Activated CD8-positive, alpha-beta memory T cell treated with anti-CD3 and anti-CD28 coated beads, Interleukin-2, amount 10 ng/mL, durations not matched to agents 7 days and 5 days (primary cell): ENCODE measurements around the gene GMCL2. TPM values are rescaled to one million over a fixed set of nuclear protein-coding genes. Genes with fewer than 3 reads are reported as not detected.
A peak's percentile ranks its signal among the peaks of the same experiment; 100 is the strongest.

ENCODE experiments used
- ATAC-seq: fragments of 150-1000 bp; cut with Tn5 transposase; one replicate; pipeline ENCODE4 v1.10.0; 2021; ENCODE audit warnings: moderate library complexity
- CTCF ChIA-PET: fragments of 350-600 bp; sonication (Branson Sonifier 250); formaldehyde crosslinking; loops from one replicate; lab custom pipeline; 2021; ENCODE audit warnings: antibody characterized with exemption; lab: Charles Lee
- DNase-seq: peaks from one replicate; pipeline ENCODE4 v3.0.0-alpha.2; 2020
- H3K27ac Mint-ChIP-seq: one replicate; pipeline ENCODE4 v1.8.0; 2021; ENCODE audit warnings: mild to moderate bottlenecking, mixed read lengths
- H3K27me3 Mint-ChIP-seq: one replicate; pipeline ENCODE4 v1.8.0; 2021; ENCODE audit warnings: mixed read lengths
- H3K36me3 Mint-ChIP-seq: one replicate; pipeline ENCODE4 v1.8.0; 2021; ENCODE audit warnings: mild to moderate bottlenecking, mixed read lengths
- H3K4me1 Mint-ChIP-seq: one replicate; pipeline ENCODE4 v1.8.0; 2021; ENCODE audit warnings: mixed read lengths
- H3K4me3 Mint-ChIP-seq: one replicate; pipeline ENCODE4 v1.8.0; 2021; ENCODE audit warnings: mild to moderate bottlenecking, moderate library complexity, mixed read lengths
- H3K9me3 Mint-ChIP-seq: one replicate; pipeline ENCODE4 v1.8.0; 2022; ENCODE audit warnings: low read depth, mixed read lengths
- total RNA-seq, 2 experiments: library from RNA; stranded (reverse); gene quantifications; one replicate each; pipeline ENCODE4 v1.2.3, GENCODE V29; 2021

GMCL2 gene
- total RNA-seq, 2 experiments from 2014 or later, result not detected

DNA sequence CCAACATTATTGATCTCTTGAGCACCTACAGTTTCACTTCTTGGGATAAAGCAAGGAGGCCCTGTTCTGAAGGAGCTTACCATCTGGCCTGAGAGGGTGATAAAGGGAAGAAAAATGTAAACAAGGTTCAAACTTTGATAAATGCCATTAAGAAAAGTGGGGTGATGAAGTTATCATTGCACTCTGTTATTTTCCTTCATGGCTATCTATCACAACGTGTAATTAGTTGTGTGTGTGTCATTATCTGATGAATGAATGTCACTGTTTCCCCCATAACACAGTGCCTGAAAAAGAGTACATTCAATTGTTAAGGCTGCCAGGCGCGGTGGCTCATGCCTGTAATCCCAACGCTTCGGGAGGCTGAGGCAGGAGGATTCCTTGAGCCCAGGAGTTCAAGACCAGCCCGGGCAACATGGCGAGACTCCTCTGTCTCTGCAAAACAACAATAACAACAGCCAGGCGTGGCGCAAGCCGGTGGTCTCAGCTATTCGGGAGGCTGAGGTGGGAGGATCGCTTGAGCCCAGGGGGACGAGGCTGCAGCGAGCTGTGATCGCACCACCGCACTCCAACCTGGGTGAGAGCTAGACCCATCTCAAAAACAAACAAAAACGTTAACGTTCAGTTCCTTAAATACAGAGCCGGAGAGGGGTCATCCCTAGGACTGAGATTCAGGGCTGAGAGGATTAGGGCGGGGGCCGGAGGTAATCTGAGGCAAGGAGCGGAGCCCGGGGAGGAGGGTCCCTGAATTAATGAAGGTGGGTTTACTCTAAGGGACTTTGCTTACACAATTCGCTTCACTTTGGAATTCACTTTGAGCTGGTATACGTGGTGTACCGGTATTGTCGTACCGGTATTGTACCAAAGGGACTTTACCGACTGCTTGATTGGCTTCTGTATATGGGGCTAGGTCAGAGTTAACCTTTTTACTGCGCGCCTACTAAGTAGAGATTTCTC, 34.4 kb downstream of the GMCL2 start:
- peak overlapping the region; percentile 97 for H3K4me3 Mint-ChIP-seq
- H3K27ac Mint-ChIP-seq, result peak overlapping the region; percentile 87
- no peaks in the 10 kb centered on the region for H3K9me3 Mint-ChIP-seq
- CTCF ChIA-PET, result interaction anchor here (0.9 to 10.6 kb wide), 10 partner anchors 8 to 90 kb away, joined by 3 to 148 read pairs (median 5); no protein-coding TSS in a partner anchor
- H3K36me3 Mint-ChIP-seq, result peaks cover 29% of the 10 kb centered on the region
- DNase-seq (no peak), ATAC-seq (no peak)
- H3K27me3 Mint-ChIP-seq, result no peaks in the 10 kb centered on the region
- H3K4me1 Mint-ChIP-seq, result peaks cover 44% of the 10 kb centered on the region

DNA sequence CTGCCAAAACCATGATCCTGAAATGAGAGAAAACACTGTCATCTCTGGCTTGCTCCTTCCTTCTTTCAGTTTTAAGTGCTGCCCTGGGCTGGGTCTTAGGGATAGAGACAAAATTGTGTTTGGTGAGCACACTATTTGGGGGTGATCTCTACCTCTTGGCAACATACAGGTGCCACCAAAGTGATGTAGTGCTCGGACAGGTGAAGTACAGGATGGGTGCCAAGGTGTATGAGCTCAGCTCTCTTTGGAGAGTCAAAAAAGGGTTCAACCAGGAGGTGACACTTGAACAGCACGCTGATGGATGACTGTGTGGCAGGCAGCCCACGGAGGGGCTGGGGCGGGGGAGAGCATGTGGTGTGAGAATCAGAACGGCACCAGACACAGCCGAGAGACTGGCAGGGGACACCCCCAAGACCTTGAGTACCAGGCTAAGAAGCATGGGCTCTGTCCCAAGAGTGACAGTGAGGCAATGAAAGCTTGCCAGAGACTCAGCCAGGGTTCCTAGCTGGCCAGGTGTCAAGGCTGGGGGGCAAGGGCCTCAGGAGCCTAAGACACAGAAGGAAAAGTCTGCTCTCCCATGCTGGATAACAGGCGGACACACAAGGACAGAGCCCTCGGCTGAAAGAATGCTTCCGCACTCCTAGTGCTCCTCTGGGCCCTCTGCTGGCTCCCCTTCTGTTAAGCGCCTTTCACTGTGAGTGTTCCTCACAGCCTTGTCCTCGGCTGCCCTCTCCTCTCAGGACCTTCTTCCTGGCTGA, 36.0 kb downstream of the GMCL2 start:
- no peaks in the 10 kb centered on the region for H3K9me3 Mint-ChIP-seq
- H3K36me3 Mint-ChIP-seq, result peaks cover 30% of the 10 kb centered on the region
- H3K27ac Mint-ChIP-seq, result no peak overlapping the region
- DNase-seq (no peak), ATAC-seq (no peak)
- no peaks in the 10 kb centered on the region for H3K27me3 Mint-ChIP-seq
- CTCF ChIA-PET, result interaction anchor here (2.5 to 10.6 kb wide), 2 partner anchors 30 to 76 kb away, joined by 11 to 148 read pairs; no protein-coding TSS in a partner anchor
- peaks cover 50% of the 10 kb centered on the region for H3K4me1 Mint-ChIP-seq
- H3K4me3 Mint-ChIP-seq, result no peak overlapping the region

DNA sequence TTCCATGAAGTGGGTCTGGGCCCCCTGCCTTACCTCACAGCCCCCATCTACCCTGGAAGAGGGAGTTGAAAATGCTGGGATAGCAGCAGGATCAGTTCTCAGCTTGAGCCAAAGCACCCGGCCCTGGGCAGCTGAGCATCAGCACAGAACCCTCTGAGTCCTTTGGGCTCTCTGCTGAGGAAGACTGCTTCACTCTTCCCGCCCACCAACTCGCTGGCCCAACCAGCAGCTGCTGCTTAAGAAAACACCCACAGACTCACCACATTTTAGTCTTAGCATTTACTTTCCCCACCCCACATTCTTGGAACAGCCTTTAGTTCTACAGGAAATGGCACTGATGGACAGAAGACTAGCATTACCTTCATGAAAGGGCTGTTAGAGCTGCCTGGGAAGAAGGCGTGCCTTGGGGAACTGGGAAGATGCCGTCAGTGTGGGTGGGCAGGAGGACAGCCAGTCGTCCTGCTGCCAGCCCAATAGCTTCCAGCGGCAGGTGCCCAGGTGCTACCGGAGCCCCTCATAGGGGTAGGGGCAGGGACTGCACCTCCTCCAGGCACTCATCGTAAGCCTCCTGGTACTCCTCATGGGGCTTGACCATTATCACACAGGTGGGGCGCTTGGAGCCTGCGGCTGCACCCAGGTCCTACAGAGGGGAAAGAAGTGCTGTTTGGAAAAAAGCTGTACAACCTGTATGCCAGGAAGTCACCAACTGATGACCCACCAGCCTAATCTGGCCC, 37.8 kb downstream of the GMCL2 start:
- no peak overlapping the region for H3K27ac Mint-ChIP-seq
- ATAC-seq (no peak), DNase-seq (no peak)
- no peaks in the 10 kb centered on the region for H3K9me3 Mint-ChIP-seq
- H3K4me1 Mint-ChIP-seq, result peaks cover 48% of the 10 kb centered on the region
- no peak overlapping the region for H3K4me3 Mint-ChIP-seq
- no peaks in the 10 kb centered on the region for H3K27me3 Mint-ChIP-seq
- CTCF ChIA-PET, result interaction anchor here (0.7 to 10.6 kb wide), 6 partner anchors 8 to 74 kb away, joined by 3 to 148 read pairs (median 4); no protein-coding TSS in a partner anchor
- H3K36me3 Mint-ChIP-seq, result peaks cover 30% of the 10 kb centered on the region

DNA sequence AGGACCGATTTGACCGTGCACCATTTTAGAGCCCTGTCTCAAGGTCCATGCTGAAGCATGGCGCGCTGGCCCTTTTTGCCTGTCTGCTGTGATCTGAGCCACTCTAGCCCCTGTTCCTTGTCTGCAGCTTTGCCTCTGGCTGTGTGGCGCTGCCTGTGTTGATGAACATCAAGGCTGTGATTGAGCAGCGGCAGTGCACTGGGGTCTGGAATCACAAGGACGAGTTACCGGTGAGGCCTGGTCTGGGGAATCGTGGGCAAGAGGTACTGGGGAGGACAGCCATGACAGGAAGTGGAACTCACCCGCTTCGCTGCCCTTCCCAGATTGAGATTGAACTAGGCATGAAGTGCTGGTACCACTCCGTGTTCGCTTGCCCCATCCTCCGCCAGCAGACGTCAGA, 39.8 kb downstream of the GMCL2 start:
- H3K4me1 Mint-ChIP-seq, result peaks cover 38% of the 10 kb centered on the region
- CTCF ChIA-PET, result interaction anchor here (1.0 to 10.6 kb wide), 2 partner anchors 26 to 72 kb away, joined by 4 to 148 read pairs; no protein-coding TSS in a partner anchor
- H3K4me3 Mint-ChIP-seq, result no peak overlapping the region
- no peaks in the 10 kb centered on the region for H3K9me3 Mint-ChIP-seq
- no peaks in the 10 kb centered on the region for H3K27me3 Mint-ChIP-seq
- H3K36me3 Mint-ChIP-seq, result peaks cover 29% of the 10 kb centered on the region
- no peak for DNase-seq
- ATAC-seq, result no peak
- H3K27ac Mint-ChIP-seq, result no peak overlapping the region

DNA sequence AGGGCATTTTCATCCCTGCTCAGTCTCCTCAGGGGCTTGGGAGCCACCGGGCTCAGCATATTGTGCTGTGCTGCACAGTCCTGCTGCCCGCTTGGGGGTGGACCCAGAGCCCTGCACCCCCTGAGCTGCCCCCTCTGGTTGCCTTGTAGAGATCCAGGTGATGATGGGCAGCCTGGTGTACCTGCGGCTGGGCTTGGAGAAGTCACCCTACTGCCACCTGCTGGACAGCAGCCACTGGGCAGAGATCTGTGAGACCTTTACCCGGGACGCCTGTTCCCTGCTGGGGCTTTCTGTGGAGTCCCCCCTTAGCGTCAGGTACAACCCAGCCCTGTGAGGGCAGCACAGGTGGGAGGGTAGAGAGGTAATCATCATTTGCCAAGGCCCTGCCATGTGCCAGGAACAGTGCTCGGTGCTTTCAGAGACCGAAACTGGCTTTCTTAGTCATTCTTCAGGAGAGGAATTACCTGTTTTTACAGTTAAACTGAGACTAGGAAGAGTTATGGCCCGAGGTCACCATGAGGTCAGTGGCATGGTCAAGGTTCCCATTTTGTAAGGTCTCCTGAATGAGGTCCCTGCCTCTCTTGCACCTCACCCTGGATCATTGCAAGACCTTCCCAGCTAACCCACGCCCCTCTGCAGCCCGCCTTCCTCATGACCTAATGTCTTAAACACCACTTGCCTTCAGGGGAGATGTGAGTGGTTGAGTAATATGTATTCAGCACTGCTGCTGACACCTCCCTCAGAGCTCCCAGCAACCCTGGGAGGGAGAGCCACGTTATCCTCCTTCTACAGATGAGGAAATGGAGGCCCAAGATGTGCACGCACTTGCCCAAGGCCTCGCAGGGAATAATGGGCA, 41.0 kb downstream of the GMCL2 start:
- ATAC-seq (peak; percentile 89), DNase-seq (peak; percentile 81)
- H3K36me3 Mint-ChIP-seq, result peaks cover 25% of the 10 kb centered on the region
- H3K27me3 Mint-ChIP-seq, result no peaks in the 10 kb centered on the region
- CTCF ChIA-PET, result interaction anchor here (0.8 to 10.6 kb wide), 7 partner anchors 11 to 77 kb away, joined by 3 to 148 read pairs (median 3); partner anchors contain the start of gene HNRNPAB
- peaks cover 31% of the 10 kb centered on the region for H3K4me1 Mint-ChIP-seq
- H3K9me3 Mint-ChIP-seq, result no peaks in the 10 kb centered on the region
- no peak overlapping the region for H3K27ac Mint-ChIP-seq
- no peak overlapping the region for H3K4me3 Mint-ChIP-seq

DNA sequence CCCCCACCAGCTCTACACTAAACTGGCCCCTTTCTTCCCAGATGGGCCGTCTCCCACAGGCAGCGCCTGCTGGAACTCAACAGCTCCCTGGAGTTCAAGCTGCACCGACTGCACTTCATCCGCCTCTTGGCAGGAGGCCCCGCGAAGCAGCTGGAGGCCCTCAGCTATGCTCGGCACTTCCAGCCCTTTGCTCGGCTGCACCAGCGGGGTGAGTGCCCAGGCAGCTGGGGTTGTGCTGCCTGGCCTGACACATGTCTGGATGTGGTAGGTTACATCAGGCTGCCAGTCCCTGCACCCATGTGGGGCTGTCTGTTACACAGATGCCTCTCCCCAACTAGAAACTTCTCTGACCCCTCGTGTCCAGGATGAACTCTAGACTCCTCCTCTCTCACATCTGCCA, 43.3 kb downstream of the GMCL2 start:
- Mint-ChIP-seq H3K27me3 (no peaks in the 10 kb centered on the region), H3K4me3 (no peak overlapping the region), H3K4me1 (peaks cover 12% of the 10 kb centered on the region), H3K36me3 (peaks cover 9% of the 10 kb centered on the region), H3K27ac (peak overlapping the region; percentile 24), H3K9me3 (no peaks in the 10 kb centered on the region)
- CTCF ChIA-PET, result interaction anchor here (1.4 to 10.6 kb wide), 4 partner anchors 10 to 69 kb away, joined by 4 to 148 read pairs (median 22); partner anchors contain the start of gene NHP2
- DNase-seq (no peak), ATAC-seq (no peak)

DNA sequence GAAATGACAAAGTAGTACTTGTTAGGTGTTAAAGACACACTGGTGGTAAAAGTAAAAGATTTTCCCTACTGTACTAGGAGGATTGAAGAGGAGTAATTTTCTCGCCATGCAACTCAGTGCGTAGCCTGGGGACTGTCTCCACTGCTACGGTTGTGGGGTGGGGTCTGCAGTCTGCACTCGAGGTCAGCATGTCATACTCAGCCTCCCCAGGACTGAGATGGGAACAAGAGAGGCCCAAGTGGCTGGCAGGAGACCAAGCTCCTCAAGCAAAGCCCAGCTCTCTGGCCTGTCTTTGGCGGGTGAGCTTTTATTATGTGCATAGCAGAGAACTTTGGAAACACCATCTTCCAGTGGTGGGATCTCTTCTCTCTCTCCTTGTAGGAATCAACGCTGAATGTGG, 43.9 kb downstream of the GMCL2 start:
- CTCF ChIA-PET, result interaction anchor here (0.6 to 5.3 kb wide), 5 partner anchors 10 to 67 kb away, joined by 3 to 38 read pairs (median 6); partner anchors contain the start of gene NHP2
- no peak for ATAC-seq
- H3K27me3 Mint-ChIP-seq, result no peaks in the 10 kb centered on the region
- no peak overlapping the region for H3K4me3 Mint-ChIP-seq
- H3K4me1 Mint-ChIP-seq, result peaks cover 9% of the 10 kb centered on the region
- no peaks in the 10 kb centered on the region for H3K9me3 Mint-ChIP-seq
- H3K36me3 Mint-ChIP-seq, result peaks cover 6% of the 10 kb centered on the region
- no peak overlapping the region for H3K27ac Mint-ChIP-seq
- DNase-seq, result no peak

DNA sequence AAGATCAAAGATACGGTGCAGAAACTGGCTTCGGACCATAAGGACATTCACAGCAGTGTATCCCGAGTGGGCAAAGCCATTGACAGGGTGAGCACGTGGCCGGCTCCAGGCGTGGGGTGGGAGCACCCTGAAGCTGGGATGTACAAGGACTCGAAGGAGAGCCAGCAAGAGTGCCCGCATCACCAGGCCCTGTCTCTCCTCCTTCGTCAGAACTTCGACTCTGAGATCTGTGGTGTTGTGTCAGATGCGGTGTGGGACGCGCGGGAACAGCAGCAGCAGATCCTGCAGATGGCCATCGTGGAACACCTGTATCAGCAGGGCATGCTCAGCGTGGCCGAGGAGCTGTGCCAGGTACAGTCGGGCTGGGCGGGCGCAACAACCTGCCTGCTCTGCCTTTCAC, 44.5 kb downstream of the GMCL2 start:
- Mint-ChIP-seq H3K4me3 (no peak overlapping the region), H3K9me3 (no peaks in the 10 kb centered on the region), H3K4me1 (peaks cover 8% of the 10 kb centered on the region), H3K27me3 (no peaks in the 10 kb centered on the region), H3K36me3 (peaks cover 4% of the 10 kb centered on the region), H3K27ac (no peak overlapping the region)
- no peak for DNase-seq
- CTCF ChIA-PET, result interaction anchor here (0.9 to 5.3 kb wide), 5 partner anchors 11 to 67 kb away, joined by 3 to 38 read pairs (median 8); partner anchors contain the start of gene NHP2
- no peak for ATAC-seq

DNA sequence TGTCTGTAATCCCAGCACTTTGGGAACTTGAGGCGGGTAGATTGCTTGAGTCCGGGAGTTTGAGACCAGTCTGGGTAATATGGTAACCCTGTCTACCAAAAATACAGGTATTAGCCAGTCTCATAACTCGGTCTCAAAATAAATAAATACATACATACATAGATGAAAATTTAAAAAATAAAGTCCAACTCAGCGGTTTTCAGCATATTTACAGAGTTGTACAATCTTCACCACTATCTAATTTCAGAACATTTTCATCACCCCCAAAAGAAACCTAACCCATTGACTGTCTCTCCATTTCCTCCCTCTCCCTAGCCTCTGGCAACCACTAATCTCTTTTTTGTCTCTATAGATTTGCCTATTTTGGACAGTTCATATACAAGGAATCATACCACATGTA, 45.6 kb downstream of the GMCL2 start:
- Mint-ChIP-seq H3K36me3 (peaks cover 3% of the 10 kb centered on the region), H3K27me3 (no peaks in the 10 kb centered on the region), H3K9me3 (no peaks in the 10 kb centered on the region), H3K27ac (no peak overlapping the region), H3K4me3 (no peak overlapping the region), H3K4me1 (peaks cover 6% of the 10 kb centered on the region)
- DNase-seq (no peak), ATAC-seq (no peak)
- CTCF ChIA-PET, result interaction anchor here (1.1 to 2.1 kb wide), 3 partner anchors 21 to 66 kb away, joined by 6 to 12 read pairs (median 10); no protein-coding TSS in a partner anchor

DNA sequence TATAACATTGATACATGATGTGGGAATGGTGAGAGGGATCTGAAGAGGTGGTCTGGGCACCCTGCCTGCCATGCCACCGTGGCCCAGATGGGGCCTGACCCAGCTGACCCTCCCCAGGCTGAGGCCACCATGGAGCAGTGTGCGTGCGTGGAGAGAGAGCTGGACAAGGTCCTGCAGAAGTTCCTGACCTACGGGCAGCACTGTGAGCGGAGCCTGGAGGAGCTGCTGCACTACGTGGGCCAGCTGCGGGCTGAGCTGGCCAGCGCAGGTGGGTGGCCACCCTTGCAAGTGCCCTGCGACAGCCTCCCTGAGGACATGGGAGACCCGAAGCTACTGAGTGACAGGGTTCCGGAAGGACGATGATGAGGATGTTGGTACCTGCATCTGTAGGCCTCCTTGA, 49.2 kb downstream of the GMCL2 start:
- Mint-ChIP-seq H3K9me3 (no peaks in the 10 kb centered on the region), H3K27me3 (no peaks in the 10 kb centered on the region), H3K27ac (no peak overlapping the region), H3K36me3 (peaks cover 4% of the 10 kb centered on the region), H3K4me1 (no peaks in the 10 kb centered on the region), H3K4me3 (no peak overlapping the region)
- CTCF ChIA-PET, result interaction anchor here (1.5 to 1.7 kb wide), 4 partner anchors 17 to 63 kb away, joined by 3 to 5 read pairs (median 4); no protein-coding TSS in a partner anchor
- DNase-seq (no peak), ATAC-seq (no peak)

DNA sequence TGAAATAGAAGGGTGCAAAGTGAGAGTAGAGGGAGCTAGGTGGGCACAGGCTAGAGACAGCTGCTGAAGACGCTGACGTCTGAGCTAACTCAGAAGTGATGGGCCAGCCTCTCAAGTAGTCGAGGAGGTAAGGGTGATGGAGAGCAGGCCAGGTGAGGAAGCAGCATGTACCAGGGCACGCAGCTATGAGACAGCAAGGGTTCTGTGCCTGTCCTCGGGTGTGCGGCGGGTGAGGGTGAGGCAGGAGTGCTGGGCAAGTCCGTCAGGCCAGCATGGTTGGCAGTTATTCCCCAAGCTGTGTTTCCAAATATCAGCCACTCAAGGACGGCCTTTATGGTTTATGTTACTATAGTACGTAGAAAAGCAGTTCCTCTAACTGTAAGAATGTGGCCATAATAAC, 50.2 kb downstream of the GMCL2 start:
- no peak for DNase-seq
- no peaks in the 10 kb centered on the region for H3K27me3 Mint-ChIP-seq
- H3K4me1 Mint-ChIP-seq, result no peaks in the 10 kb centered on the region
- no peak overlapping the region for H3K4me3 Mint-ChIP-seq
- peaks cover 6% of the 10 kb centered on the region for H3K36me3 Mint-ChIP-seq
- H3K27ac Mint-ChIP-seq, result no peak overlapping the region
- H3K9me3 Mint-ChIP-seq, result no peaks in the 10 kb centered on the region
- CTCF ChIA-PET, result interaction anchor here (1.5 to 2.3 kb wide), 4 partner anchors 16 to 62 kb away, joined by 3 to 17 read pairs (median 7); no protein-coding TSS in a partner anchor
- ATAC-seq, result no peak
